ENCODE results near the gene TPCN1.
"Not testable (repeated sequence)": the region's sequence is repeated elsewhere in the genome, so short reads cannot be mapped to it uniquely, and the experiment has no call there.

TPCN1 gene

DNA sequence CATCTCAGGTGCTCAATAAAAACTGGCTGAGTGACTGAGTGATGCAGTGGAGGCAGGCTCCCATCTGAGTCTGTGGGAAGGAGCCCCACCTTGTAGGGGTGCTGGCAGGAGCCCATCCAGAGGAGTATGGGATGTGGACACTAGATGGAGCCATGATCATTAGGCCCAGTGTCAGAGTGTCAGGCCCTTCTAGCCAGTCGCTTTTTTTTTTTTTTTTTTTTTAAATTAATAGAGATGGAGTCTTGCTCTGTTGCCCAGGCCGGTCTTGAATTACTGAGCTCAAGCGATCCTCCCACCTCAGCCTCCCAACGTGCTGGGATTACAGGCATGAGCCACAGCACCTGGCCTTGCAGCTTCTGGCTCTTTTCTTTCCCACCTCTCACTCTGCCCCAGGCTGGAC, 24.3 kb upstream of the TPCN1 start:
- DNase-seq (ENCODE audit: low read depth), result peak; percentile 87

DNA sequence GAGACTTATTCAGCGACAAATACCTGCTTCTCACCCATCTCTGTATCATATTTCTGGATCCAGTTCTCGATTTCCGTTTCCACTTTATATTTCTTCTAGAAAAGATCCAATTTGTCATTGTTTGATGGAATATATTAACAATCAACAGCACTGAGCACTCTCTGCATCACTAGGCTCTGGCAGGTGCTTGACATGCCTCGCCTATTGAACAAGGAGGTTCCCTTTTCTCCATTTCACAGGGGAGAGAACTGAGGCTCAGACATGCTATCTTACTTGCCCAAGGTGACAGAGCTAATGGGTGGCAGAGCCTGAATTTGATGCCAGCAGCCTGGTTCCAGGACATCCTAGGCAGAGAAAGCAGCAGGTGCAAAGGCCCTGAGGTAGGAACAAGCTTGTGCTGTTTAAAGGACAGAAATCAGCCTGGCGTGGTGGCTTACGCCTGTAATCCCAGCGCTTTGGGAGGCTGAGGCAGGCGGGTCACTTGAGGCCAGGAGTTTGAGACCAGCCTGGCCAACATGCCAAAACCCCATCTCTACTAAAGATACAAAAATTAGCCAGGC, 23.7 kb upstream of the TPCN1 start:
- DNase-seq (ENCODE audit: low read depth), result no peak

DNA sequence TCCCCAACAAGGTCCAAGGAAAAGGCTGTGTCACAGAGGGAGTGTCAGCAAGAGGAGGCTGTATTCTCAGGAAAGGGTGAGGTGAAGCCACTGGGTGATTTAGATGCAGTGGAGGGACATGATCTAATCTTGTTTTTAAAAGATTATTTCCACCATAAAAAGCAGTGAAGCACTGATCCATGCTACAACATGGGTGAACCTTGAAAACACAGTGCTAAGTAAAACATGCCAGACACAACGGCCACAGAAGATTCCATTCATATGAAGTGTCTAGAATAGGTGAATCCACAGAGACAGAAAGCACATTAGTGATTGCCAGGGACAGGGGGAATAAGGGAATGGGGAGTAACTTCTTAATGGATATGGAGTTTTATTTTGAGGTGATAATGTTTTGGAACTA, 23.0 kb upstream of the TPCN1 start:
- DNase-seq (ENCODE audit: low read depth), result peak; percentile 47

DNA sequence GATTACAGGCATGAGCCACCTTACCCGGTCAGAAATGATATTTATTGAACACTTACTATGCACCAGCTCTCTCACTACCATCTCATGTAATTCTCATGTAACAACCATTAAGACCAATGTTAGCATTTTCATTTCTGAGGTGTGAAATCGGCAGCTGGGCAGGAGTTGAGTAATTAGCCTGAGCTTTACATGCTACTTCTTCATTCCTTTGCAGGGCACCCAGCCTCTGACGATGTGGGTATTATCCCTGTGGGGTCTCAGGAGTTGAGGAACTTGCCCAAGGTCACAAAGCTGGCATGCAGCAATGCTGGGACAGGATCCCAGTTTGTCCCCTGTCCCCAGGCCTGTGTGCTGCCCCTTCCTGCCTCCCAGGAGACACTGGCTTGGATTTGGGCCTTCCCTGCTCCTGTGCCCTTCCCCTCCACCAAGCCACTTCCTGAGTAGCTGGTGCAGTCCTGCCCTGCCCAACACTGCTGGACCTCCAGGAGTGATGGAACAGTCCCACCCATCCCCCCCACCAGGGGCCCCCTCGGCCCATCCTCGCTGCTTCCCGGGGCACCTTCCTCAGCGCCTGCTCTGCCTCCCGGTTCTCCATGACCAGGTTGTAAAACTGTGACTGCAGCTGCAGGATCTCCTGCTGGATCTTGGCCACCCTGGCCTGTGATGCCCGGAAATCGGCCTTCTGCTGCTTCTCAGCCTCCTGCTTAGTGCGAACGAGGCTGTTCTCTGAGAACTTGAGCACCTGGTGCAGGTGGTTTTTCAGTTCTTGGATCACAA, 21.1 kb upstream of the TPCN1 start:
- DNase-seq (ENCODE audit: low read depth), result no peak

DNA sequence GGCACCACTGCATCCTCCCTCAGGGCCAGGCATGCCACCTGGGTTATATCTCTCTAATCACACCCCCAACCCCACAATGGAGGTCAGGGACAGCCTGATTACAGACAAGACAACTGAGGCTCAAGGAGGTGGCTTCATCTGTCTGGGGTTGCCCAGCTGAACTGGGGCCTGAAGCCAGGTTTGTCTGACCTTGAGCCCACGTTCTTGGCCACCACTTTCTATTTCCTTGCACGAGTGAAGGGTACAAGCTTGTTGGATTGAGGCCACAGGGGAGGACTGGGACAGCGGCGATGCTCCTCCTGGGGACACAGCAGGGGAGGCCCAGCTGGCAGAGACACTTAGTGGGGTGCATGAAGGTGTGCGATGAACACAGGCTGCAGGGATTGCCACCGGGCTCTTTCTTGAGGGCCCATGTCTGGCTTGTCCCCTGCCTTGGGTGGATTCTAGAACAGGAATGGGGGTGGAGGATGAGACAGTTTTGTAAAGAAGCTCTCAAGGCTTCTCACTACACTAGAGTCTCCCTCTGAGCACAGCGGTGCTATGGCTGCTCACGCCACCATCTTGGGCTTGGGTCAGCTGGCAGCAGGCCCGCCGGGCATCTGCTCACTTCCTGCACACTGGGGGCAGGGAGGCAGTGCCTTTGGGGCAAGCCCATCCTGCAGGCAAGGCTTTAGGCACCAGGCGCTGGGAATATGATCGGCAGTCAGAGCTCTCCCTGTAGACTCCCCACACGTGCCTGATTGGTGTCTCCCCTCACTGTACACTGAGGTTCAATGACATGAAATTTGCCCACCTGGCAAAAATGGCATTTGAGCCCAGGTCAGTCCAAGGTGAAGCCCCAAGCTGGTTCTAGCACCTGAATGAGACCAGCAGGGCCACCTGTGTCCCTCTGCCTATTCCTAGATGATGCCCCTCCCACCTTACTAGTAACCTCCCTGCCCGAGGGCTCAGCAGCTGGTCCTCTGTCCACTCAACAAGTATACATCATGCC, 19.8 kb upstream of the TPCN1 start:
- DNase-seq (ENCODE audit: low read depth), result no peak

DNA sequence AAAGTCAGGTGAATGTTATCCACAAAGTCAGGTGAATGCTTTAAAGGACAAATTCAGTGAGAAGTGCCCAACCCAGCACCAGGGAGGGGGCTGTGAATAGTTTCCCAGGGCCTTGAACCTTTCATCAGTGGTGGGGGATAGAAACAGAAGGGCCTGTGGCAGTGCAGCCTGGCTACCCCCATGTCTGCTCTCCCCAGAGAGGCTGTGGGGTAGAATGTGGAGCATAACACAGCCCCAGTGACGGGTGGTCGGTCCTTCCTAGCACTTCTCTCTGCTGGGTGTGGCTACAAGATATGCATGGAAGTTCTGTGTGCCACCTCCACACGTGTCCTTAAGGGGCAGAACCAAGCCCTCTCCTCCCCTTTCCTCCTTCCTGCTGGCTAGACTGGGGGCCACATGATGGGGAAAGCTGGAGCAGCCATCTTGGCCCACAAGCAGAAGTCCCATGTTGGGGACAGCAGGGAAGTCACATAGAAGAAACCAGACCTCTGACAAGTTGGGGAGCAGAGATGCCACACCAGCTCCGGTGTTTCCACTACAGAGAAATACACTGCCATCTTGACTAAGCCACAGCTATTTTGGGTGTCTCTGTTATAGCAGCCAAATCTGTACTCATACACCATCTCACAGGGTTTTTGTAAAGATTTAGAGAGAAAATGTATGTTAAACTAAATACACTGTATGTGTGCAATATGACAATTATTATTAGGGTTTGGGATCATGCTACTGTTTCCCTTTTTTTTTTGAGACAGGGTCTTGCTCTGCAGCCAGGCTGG, 18.8 kb upstream of the TPCN1 start:
- DNase-seq (ENCODE audit: low read depth), result no peak

DNA sequence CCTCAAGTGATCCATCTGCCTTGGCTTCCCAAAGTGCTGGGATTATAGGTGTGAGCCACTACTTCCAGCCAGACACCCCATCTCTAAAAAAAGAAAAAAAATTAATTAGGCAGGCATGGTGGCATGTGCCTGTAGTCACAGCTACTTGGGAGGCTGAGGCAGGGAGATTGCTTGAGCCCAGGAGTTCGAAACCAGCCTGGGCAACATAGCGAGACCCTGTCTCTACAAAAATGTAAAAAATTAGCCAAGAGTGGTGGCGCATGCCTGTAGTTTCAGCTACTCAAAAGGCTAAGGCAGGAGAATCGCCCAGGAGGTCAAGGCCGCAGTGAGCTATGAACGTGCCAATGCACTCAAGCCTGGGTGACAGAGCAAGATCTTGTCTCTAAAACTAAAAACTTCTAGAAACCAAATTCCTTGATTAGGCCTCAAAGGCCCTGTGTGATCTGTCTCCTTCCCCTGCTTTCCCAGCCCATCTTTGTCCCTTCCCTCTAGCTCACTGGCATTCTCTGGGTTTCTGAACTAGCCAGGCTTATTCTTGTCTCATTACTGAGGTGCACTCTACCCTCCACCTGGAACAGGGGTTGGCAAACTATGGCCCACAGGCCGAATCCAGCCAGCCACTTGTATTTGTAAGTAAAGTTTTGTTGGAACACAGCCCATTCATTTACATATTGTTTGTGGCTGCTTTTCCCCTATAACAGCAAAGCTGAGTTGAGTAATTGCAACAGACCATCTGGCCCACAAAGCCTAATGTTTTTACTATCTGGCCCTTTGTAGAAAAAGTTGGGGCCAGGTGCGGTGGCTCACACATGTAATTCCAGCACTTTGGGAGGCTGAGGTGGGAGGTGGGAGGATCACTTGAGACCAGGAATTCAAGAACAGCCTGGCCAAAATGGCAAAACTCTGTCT, 17.2 kb upstream of the TPCN1 start:
- no peak for DNase-seq (ENCODE audit: low read depth)

DNA sequence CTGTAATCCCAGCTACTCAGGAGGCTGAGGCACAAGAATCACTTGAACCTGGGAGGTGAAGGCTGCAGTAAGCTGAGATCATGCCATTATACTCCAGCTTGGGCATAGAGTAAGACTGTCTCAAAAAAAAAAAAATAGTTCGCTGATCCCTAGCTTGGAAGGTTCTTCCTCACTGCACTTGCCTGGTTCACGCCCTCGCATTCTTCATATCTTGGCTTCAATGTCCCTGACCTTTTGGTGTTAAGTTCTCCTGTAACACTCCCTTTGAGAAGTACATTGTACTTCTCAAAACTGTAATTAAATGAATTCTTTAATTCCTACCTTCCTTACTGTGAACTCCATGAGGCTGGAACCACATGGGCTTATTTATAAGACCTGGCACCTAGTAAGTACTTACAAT, 16.5 kb upstream of the TPCN1 start:
- DNase-seq (ENCODE audit: low read depth), result peak; percentile 26

DNA sequence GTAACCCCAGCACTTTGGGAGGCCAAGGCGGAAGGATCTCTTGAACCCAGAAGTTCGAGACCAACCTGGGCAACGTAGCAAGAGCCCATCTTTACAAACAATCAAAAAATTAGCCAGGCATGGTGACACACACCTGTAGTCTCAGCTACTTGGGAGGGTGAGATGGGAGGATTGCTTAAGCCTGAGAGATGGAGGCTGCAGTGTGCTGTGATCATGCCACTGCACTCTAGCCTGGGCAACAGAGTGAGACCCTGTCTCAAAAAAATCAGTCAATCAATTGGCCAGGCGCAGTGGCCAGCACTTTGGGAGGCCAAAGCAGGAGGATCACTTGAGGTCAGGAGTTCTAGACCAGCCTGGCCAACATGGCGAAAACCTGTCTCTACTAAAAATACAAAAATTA, 14.5 kb upstream of the TPCN1 start:
- not testable (repeated sequence) for DNase-seq (ENCODE audit: low read depth)

DNA sequence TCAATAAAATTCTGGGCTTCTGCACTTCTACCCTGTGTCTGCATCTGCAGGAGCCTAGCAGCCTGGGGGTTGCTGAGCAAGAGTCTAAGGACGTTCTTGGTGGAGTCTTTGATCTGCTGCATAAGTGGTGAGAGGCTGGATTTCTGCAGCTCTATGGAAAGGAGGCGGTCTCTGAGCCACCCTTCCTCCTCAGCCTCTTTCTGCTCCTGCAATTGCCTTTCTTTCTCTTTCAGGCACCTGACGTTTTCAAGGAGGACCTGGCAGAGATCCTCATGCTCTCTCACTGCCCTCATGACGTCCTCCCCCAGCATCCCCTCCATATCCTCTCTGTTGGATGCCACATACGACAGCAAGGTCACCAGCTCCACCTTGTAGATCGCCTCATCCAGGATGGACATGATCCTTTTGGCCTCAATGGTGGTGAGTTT, 13.6 kb upstream of the TPCN1 start:
- DNase-seq (ENCODE audit: low read depth), result no peak

DNA sequence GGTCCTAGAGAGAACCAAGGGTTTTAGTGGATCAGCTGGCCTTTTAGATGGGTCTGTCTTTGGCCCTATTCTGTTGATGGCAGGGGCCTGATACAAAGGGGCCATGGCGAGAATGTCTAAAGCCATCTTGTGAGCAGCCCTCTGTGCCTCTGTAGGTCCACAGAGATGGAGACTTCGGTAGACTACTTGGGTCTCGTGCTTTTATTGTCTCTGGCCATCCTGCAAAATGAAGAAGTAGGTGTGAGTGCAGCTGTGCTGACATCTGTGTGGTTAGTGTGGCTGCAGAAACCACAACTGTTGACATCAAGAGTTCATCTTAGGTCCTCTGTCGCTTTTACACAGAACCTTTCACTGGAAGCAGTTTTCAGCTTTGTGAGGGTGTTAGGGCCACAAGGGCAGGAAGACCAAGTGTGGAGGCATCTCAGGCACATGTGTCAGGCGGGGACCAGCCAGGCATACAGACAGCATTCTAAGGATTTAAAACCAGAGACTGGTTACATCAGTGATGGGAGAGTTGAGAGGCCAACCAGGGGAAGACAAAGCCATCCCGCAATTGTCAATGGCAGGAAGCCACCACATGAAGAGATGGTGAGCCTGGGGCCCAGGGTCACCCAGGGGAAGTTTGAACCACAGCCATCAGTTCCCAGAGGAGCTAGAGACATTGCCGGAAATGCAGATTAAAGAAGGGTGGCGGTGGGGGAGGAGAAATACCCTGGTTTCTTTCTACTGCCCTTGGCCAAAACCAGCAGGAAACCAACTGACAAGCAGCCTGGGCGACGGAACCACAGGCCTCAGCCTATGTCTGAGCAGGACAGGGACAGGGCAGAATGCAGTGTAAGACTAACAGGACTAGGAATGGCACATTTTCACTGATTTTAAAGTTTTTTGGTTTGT, 13.0 kb upstream of the TPCN1 start:
- peak; percentile 74 for DNase-seq (ENCODE audit: low read depth)

DNA sequence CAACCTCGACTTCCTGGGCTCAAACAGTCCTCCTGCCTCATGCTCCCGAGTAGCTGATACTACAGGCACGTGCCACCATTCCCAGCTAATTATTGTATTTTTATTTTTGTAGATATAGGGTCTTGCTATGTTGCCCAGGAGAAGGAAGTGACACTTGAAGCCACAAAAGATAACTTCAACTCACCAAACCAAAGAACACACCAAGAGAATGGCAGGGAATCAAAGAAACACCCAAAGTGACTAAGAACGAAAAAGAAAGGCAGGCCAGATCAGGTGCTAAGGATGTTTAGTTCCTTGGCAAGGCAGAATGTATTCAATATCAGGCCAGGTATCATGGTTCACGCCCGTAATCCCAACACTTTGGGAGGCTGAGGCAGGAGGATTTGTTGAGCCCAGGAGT, 10.1 kb upstream of the TPCN1 start:
- DNase-seq (ENCODE audit: low read depth), result no peak

DNA sequence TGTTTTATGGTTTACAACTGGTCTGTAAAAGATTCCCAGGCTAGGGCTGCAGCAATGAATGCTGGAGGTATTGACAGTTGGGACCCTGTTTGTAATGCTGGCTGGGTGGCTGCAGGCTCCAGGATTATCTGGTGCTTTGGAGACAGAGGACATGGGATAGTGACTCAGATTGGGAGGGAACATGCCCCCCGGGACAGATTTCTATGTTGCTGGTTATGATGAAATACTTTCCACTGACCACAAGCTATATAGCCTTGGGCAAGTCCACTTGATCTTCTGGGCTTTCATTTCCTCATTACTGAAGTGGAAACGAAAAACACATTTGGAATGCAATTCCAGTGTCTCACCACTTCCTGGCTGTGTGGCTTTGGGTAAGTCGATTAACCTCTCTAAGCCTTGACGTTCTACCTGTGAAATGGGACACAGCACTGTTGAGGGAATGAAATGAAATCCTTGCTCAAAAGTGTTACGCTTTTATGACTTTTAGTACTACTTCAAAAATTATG, 6.3 kb upstream of the TPCN1 start:
- DNase-seq (ENCODE audit: low read depth), result peak; percentile 100

DNA sequence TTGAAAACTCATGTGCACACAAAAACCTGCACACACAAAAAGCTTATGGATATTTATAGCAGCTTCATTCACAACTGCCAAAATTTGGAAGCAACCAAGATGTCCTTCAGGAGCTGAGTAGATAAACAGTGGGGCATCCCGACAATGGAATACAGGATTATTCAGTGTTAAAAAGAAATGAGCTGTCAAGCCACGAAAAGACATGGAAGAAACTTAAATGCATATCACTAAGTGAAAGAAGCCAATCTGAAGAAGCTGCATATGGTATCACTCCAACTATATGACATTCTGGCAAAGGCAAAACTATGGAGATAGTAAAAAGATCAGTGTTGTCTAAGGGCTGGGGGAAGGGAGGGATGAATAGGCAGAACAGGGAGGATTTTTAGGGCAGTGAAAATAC, 5.2 kb upstream of the TPCN1 start:
- peak; percentile 44 for DNase-seq (ENCODE audit: low read depth)

DNA sequence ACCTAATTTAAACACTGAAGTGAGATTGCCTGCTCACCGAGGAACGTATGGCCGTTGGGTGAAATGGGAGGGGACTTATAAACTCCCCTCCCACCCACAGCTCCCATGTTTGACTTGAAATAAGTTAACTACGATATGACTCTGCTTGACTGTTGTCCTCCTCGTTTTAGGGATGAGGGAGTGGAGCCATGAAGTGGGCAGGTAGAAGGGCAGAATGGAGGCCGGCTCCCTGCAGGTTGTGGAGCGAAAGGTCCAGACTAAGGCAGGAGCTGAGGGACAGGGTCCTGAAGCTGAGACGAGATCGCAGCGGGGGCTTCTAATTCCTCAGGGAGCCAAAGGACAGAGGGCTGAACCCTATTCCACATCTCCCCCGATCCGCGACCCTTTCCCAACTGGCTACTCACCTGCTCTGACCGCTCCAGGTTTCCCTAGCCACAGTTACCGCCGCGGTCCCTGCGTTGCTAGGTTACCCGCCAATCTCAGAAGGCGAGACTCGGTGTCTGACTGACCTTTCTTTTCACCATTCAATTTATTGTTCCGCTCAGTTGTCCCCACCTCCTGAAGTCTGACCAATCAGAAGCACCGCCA, 577 bp upstream of the TPCN1 start:
- DNase-seq (ENCODE audit: low read depth), result no peak

DNA sequence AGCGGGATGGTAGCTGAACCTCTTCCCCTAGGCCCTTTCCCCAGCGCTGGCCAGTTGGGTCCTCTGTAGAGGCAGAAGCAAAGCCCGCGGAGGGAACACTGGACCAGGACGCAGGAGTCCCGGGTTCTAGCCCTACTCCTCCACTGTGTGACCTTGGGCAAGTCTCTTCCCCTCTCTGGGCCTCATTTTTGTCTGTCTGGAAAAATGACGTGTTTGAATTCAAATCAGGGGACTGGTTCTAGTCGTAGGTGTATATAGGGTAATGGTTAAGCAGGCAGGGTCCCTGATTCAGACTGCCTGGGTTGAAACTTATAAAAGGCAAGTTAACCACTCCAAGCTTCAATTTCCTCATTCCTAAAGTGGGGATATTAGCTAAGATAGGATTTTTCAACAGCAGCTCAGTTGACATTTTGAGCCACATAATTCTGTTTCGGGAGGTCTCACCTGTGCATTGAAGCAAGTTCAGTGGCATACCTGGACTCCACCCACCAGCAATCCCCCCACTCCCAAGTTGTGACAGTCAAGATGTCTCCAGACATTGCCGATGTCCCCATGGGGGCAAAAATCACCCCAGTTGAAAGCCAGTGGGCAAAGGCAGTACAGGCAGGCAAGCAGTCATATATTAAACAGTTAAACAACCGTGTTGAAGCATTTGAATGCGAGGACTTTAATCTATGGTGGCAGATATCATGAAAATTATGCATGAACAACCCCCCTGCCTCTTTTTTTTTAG, 899 bp downstream of the TPCN1 start:
- DNase-seq (ENCODE audit: low read depth), result no peak

DNA sequence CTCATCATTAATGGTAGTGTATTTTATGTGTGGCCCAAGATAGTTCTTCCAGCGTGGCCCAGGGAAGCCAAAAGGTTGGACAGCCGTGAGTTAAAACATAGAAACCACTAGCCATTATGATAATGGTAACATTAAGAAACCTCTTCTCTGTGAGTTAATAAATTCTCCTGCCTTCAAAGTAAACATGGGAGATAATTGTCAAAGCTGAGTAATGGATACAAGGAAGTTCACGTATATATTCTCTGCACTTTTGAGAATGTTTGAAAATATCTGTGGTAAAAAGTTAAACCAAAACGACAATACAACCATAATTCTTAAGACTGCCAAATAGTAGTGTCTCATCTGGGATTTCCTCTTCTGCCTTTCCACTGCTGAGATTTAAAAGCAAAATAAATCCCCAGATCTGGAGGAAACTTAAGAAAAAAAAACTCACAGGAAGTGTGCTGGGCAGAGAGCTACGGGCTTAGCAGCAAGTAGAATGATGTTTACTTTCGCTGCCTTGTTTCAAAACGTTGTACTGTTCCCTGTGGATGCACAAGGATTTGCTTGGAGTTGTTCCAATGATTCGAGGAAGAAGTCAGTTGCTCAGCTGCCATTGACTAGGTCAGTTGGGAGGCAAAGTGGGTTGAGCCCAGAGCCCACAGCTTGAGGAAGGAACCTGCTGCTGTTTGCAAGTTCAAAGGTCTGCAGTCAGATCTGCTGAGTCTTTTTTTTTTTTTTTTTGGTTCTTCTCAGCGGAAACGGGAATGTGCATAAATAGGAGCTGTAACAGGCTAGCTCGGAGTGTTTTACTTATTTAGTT, 1.7 kb downstream of the TPCN1 start:
- peak; percentile 93 for DNase-seq (ENCODE audit: low read depth)

DNA sequence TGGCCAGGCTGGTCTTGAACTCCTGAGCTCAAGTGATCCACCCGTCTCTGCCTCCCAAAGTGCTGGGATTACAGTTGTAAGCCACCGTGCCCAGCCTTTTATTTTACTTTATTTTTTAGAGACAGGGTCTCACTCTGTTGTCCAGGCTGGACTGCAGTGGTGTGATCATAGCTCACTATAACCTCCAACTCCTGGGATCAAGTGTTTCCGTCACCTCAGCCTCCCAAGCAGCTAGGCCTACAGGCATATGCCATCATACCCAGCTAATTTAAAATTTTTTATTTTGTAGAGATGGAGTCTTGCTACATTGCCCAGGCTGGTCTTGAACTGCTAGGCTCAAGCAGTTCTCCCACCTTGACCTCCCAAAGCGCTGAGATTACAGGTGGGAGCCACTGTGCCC, 3.7 kb downstream of the TPCN1 start:
- DNase-seq (ENCODE audit: low read depth), result no peak
